H9 (cell line): ENCODE data around the gene KRTAP4-6. TPM values are rescaled to one million over a fixed set of nuclear protein-coding genes. Genes with fewer than 3 reads are reported as not detected.

ENCODE experiments used
- DNase-seq: peaks from one replicate; pipeline ENCODE4 v3.0.0-alpha.2; 2017
- H2AFZ ChIP-seq: one replicate; pipeline ENCODE4 v1.6.1; 2013; ENCODE audit warnings: mild to moderate bottlenecking, low read length, control low read depth, moderate library complexity
- H2AK5ac ChIP-seq: 2 replicates; pipeline ENCODE4 v1.6.1; 2013; ENCODE audit warnings: low read length, control low read depth, mixed read lengths; ENCODE audit not compliant: insufficient read length
- H2BK120ac ChIP-seq: one replicate; pipeline ENCODE4 v1.6.1; 2013; ENCODE audit warnings: low read depth, mild to moderate bottlenecking, low read length, control low read depth, inconsistent platforms; ENCODE audit not compliant: poor library complexity, severe bottlenecking
- H2BK12ac ChIP-seq: 2 replicates; pipeline ENCODE4 v1.6.1; 2013; ENCODE audit warnings: low read length, control low read depth, mixed read lengths, low read depth; ENCODE audit not compliant: insufficient read length
- H2BK15ac ChIP-seq: 2 replicates; pipeline ENCODE4 v1.6.1; 2013; ENCODE audit warnings: low read depth, low read length, control low read depth
- H2BK20ac ChIP-seq: one replicate; pipeline ENCODE4 v1.6.1; 2013; ENCODE audit warnings: low read depth, mild to moderate bottlenecking, low read length, control low read depth, inconsistent platforms; ENCODE audit not compliant: poor library complexity, severe bottlenecking
- H2BK5ac ChIP-seq: 2 replicates; pipeline ENCODE4 v1.6.1; 2013; ENCODE audit warnings: low read length, control low read depth, mixed read lengths; ENCODE audit not compliant: insufficient read length
- H3K14ac ChIP-seq: 2 replicates; pipeline ENCODE4 v1.6.1; 2013; ENCODE audit warnings: low read length, control low read depth; ENCODE audit not compliant: insufficient read depth
- H3K18ac ChIP-seq: 2 replicates; pipeline ENCODE4 v1.6.1; 2013; ENCODE audit warnings: low read depth, mild to moderate bottlenecking, mixed read lengths, low read length, control low read depth; ENCODE audit not compliant: insufficient read length
- H3K23ac ChIP-seq: 2 replicates; pipeline ENCODE4 v1.6.1; 2013; ENCODE audit warnings: low read length, control low read depth, mixed read lengths, low read depth; ENCODE audit not compliant: insufficient read length
- H3K23me2 ChIP-seq: 2 replicates; pipeline ENCODE4 v1.6.1; 2013; ENCODE audit warnings: low read depth, mild to moderate bottlenecking, mixed read lengths, low read length, control low read depth; ENCODE audit not compliant: insufficient read length, poor library complexity, severe bottlenecking
- H3K27ac ChIP-seq: 2 replicates; pipeline ENCODE4 v1.5.1; 2013; ENCODE audit warnings: low read length, control low read depth, mixed read lengths, low read depth; ENCODE audit not compliant: insufficient read length
- H3K27me3 ChIP-seq: 2 replicates; pipeline ENCODE4 v1.6.1; 2013; ENCODE audit warnings: low read length, control low read depth, inconsistent platforms; ENCODE audit not compliant: insufficient read depth
- H3K4ac ChIP-seq: 2 replicates; pipeline ENCODE4 v1.6.1; 2013; ENCODE audit warnings: low read depth, mild to moderate bottlenecking, control low read depth, inconsistent platforms, low read length, moderate library complexity
- H3K4me1 ChIP-seq: 2 replicates; pipeline ENCODE4 v1.6.1; 2013; ENCODE audit warnings: low read length, control low read depth, inconsistent platforms; ENCODE audit not compliant: insufficient read depth
- H3K4me2 ChIP-seq: 2 replicates; pipeline ENCODE4 v1.6.1; 2013; ENCODE audit warnings: low read length, control low read depth, mixed read lengths; ENCODE audit not compliant: insufficient read length, insufficient read depth
- H3K56ac ChIP-seq: 2 replicates; pipeline ENCODE4 v1.6.1; 2013; ENCODE audit warnings: low read depth, mild to moderate bottlenecking, mixed read lengths, low read length, control low read depth; ENCODE audit not compliant: insufficient read length
- H3K79me1 ChIP-seq: 2 replicates; pipeline ENCODE4 v1.6.1; 2013; ENCODE audit warnings: low read depth, mild to moderate bottlenecking, moderate library complexity, low read length, control low read depth, inconsistent platforms; ENCODE audit not compliant: insufficient read depth, poor library complexity, severe bottlenecking
- H3K79me2 ChIP-seq: 2 replicates; pipeline ENCODE4 v1.6.1; 2013; ENCODE audit warnings: low read length, control low read depth, inconsistent platforms; ENCODE audit not compliant: insufficient read depth
- H3K9ac ChIP-seq: 2 replicates; pipeline ENCODE4 v1.6.1; 2013; ENCODE audit warnings: low read length, control low read depth, mixed read lengths; ENCODE audit not compliant: insufficient read length; ENCODE audit errors: extremely low read depth
- H3K9me3 ChIP-seq: one replicate; pipeline ENCODE4 v1.6.1; 2013; ENCODE audit warnings: low read depth, low read length, inconsistent platforms; ENCODE audit not compliant: control insufficient read depth
- H3T11ph ChIP-seq: one replicate; pipeline ENCODE4 v1.6.1; 2013; ENCODE audit warnings: mild to moderate bottlenecking, low read length, control low read depth, inconsistent platforms
- H4K20me1 ChIP-seq: one replicate; pipeline ENCODE4 v1.6.1; 2013; ENCODE audit not compliant: control insufficient read depth, insufficient read length, insufficient read depth
- H4K5ac ChIP-seq: 2 replicates; pipeline ENCODE4 v1.6.1; 2013; ENCODE audit warnings: low read depth, mild to moderate bottlenecking, mixed read lengths, low read length, control low read depth; ENCODE audit not compliant: insufficient read length
- H4K8ac ChIP-seq: replicated peaks from 2 replicates; pipeline ENCODE4 v1.6.1; 2013; ENCODE audit warnings: low read length, control low read depth, mixed read lengths, low read depth; ENCODE audit not compliant: insufficient read length
- H4K91ac ChIP-seq: 2 replicates; pipeline ENCODE4 v1.6.1; 2013; ENCODE audit warnings: low read depth, mild to moderate bottlenecking, moderate library complexity, mixed read lengths, low read length, control low read depth; ENCODE audit not compliant: insufficient read length
- H3K27ac Mint-ChIP-seq, 3 experiments: 2 replicates in 2 of 3; 3 replicates in 1 of 3; pipeline ENCODE4 v1.8.0; 2020 to 2021; ENCODE audit warnings: mixed read lengths in 3 of 3, mild to moderate bottlenecking in 1 of 3, moderate library complexity in 1 of 3
- H3K27me3 Mint-ChIP-seq: 2 replicates; pipeline ENCODE4 v1.8.0; 2021; ENCODE audit warnings: low read depth, mild to moderate bottlenecking, moderate library complexity, mixed read lengths
- H3K36me3 Mint-ChIP-seq, 3 experiments: 2 replicates in 2 of 3; 3 replicates in 1 of 3; pipeline ENCODE4 v1.8.0; 2020 to 2021; ENCODE audit warnings: low read depth in 3 of 3, mixed read lengths in 3 of 3; ENCODE audit not compliant: insufficient read depth in 1 of 3
- H3K4me1 Mint-ChIP-seq, 2 experiments: 2 replicates each; pipeline ENCODE4 v1.8.0; 2020; ENCODE audit warnings: mixed read lengths in 2 of 2
- H3K4me3 Mint-ChIP-seq, 2 experiments: 2 replicates in 1 of 2; 3 replicates in 1 of 2; pipeline ENCODE4 v1.8.0; 2020 to 2021; ENCODE audit warnings: mild to moderate bottlenecking in 2 of 2, mixed read lengths in 2 of 2, moderate library complexity in 1 of 2
- H3K9me3 Mint-ChIP-seq, 2 experiments: 2 replicates in 1 of 2; 3 replicates in 1 of 2; pipeline ENCODE4 v1.8.0; 2020; ENCODE audit warnings: mild to moderate bottlenecking in 2 of 2, mixed read lengths in 2 of 2, moderate library complexity in 1 of 2
- WGBS: extraction: QIAGEN DNeasy Blood & Tissue Kit; methylation state at CpG from one replicate; pipeline ENCODE4 v1.1.7; 2013; ENCODE audit warnings: missing lambda C conversion rate, low lambda C conversion rate, mixed read lengths; ENCODE audit not compliant: insufficient read length; ENCODE audit errors: extremely low coverage; 5-methylcytosine and 5-hydroxymethylcytosine counted together
- total RNA-seq: library from RNA; stranded (reverse); gene quantifications from 2 replicates; pipeline ENCODE4 v1.2.1, GENCODE V29; 2021
- TF ChIP-seq, protein P1 (sequence below): fragments of 200-600 bp; sonication (generic); conservative IDR thresholded peaks from 3 replicates; pipeline ENCODE4 v1.8.0; 2021; ENCODE audit warnings: antibody characterized with exemption, mild to moderate bottlenecking

The KRTAP4-6 gene
- total RNA-seq, 1 experiment from 2014 or later, result not detected

DNA sequence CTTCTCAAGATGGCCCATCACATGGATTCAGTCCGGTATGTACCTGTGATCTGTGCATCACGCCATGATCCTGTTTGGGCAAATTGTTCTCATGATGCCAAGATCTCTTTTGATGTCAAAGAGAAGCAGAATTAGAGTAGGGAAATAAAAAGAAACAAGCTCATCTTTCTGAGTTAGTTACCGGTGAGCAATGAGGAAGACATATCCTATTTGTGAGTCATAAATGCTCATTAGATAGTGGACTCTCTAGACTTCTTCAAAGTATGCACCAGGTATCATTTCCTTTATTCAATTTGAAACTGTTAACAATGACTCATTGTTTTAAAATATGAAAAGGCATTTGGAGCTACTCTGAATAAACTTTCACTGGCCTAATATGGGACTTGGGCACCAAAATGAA is 8.4 kb downstream of the KRTAP4-6 start:
- no peak overlapping the region for H3K14ac ChIP-seq
- WGBS, result no CpG with 5 or more reads among the region's 3 CpGs
- H3K79me2 ChIP-seq, result no peaks in the 10 kb centered on the region
- H3K9ac ChIP-seq, result no peak overlapping the region
- H3K9me3 ChIP-seq, result no peaks in the 10 kb centered on the region
- H4K8ac ChIP-seq, result no peak overlapping the region
- H3K27me3 Mint-ChIP-seq, result no peaks in the 10 kb centered on the region
- no peaks in the 10 kb centered on the region for H4K20me1 ChIP-seq
- no peak overlapping the region for H2BK5ac ChIP-seq
- no peak overlapping the region for H2AFZ ChIP-seq
- H4K91ac ChIP-seq, result no peak overlapping the region
- H2BK15ac ChIP-seq, result no peak overlapping the region
- H3K27ac ChIP-seq, result no peak overlapping the region
- no peak overlapping the region for H2AK5ac ChIP-seq
- no peaks in the 10 kb centered on the region for H3K27me3 ChIP-seq
- H3K23ac ChIP-seq, result no peak overlapping the region
- H3K36me3 Mint-ChIP-seq, result no peaks in the 10 kb centered on the region
- no peak overlapping the region for H3K4me3 Mint-ChIP-seq
- no peak overlapping the region for H3T11ph ChIP-seq
- no peak overlapping the region for H3K27ac Mint-ChIP-seq
- H3K18ac ChIP-seq, result no peak overlapping the region
- H3K4ac ChIP-seq, result no peak overlapping the region
- TF ChIP-seq, protein P1, sequence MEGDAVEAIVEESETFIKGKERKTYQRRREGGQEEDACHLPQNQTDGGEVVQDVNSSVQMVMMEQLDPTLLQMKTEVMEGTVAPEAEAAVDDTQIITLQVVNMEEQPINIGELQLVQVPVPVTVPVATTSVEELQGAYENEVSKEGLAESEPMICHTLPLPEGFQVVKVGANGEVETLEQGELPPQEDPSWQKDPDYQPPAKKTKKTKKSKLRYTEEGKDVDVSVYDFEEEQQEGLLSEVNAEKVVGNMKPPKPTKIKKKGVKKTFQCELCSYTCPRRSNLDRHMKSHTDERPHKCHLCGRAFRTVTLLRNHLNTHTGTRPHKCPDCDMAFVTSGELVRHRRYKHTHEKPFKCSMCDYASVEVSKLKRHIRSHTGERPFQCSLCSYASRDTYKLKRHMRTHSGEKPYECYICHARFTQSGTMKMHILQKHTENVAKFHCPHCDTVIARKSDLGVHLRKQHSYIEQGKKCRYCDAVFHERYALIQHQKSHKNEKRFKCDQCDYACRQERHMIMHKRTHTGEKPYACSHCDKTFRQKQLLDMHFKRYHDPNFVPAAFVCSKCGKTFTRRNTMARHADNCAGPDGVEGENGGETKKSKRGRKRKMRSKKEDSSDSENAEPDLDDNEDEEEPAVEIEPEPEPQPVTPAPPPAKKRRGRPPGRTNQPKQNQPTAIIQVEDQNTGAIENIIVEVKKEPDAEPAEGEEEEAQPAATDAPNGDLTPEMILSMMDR, result no peak
- no peak overlapping the region for H3K4me2 ChIP-seq
- no peak overlapping the region for H3K56ac ChIP-seq
- no peaks in the 10 kb centered on the region for H3K23me2 ChIP-seq
- no peak overlapping the region for H4K5ac ChIP-seq
- H3K9me3 Mint-ChIP-seq, result peaks cover 0 to 8% of the 10 kb centered on the region in 2 experiments; a peak in 2 of 5 replicates
- H2BK120ac ChIP-seq, result no peak overlapping the region
- no peak for DNase-seq
- H2BK20ac ChIP-seq, result no peak overlapping the region
- H2BK12ac ChIP-seq, result no peak overlapping the region
- no peaks in the 10 kb centered on the region for H3K4me1 Mint-ChIP-seq
- H3K4me1 ChIP-seq, result no peaks in the 10 kb centered on the region
- no peaks in the 10 kb centered on the region for H3K79me1 ChIP-seq
